GM12873 (cell line): Measurements from ENCODE around the gene ENOX1.

Experiments
- TF ChIP-seq, protein P1 (sequence below): IDR thresholded peaks from 2 replicates; pipeline ENCODE4 v1.5.1; 2012; ENCODE audit warnings: low read depth, mild to moderate bottlenecking, moderate library complexity, low read length, control low read depth; ENCODE audit not compliant: insufficient read depth; ENCODE audit errors: missing control alignments

Gene ENOX1

DNA sequence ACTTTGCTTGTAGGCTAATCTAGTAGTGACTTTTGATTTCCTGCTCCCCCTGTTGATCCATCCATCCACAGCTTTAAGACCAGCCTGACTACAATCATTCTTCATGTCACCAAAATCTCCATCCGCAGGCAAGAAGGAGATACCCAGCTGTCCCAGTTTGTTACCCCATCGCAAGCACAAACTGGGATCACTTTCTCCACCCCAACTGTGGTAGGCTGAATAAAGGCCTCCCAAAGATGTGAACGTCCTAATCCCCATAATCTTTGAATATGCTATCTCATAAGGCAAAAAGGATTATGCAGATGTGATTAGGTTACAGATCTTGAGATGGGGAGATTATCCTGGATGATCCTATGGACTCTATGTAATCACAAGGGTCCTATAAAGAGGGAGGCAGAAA is 202.0 kb downstream of the ENOX1 start:
- TF ChIP-seq, protein P1, sequence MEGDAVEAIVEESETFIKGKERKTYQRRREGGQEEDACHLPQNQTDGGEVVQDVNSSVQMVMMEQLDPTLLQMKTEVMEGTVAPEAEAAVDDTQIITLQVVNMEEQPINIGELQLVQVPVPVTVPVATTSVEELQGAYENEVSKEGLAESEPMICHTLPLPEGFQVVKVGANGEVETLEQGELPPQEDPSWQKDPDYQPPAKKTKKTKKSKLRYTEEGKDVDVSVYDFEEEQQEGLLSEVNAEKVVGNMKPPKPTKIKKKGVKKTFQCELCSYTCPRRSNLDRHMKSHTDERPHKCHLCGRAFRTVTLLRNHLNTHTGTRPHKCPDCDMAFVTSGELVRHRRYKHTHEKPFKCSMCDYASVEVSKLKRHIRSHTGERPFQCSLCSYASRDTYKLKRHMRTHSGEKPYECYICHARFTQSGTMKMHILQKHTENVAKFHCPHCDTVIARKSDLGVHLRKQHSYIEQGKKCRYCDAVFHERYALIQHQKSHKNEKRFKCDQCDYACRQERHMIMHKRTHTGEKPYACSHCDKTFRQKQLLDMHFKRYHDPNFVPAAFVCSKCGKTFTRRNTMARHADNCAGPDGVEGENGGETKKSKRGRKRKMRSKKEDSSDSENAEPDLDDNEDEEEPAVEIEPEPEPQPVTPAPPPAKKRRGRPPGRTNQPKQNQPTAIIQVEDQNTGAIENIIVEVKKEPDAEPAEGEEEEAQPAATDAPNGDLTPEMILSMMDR, result no peak

DNA sequence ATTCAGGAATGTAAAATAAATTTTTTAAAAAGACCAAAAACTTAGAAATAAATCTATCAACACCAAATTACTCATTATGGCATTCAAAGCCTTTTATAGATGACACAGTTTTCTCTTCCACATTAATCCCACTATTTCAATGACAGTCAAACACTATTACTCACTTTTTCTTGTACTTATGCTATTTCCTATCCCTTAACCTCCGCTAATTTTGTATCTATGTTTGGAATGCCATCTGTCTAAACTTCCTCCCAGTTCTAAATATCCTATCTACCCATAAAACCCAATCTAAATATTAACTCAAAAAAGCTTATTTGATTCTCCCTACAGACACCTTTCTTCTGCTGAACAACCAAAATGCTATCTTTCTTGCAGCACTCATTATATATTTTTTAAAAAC is 203.5 kb downstream of the ENOX1 start:
- TF ChIP-seq, protein P1, result no peak

DNA sequence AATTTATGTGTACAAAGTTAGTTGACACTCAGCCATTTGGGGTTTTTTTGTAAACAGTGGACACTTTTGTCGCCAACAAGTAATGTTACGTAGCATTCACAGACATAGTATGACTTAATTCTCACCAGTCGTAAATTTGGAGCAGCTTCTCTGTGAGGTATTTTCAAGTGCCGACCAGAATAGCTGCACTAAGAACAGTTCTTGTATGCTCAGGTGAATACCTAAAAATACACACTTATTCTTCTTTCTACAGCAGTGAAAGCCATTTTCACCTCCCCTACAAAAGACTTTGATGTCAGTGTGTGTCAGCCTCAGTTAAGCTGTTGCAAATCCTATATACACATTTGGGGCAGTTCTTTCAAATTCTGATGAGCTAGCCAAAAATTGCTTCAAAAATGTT is 206.5 kb downstream of the ENOX1 start:
- TF ChIP-seq, protein P1, result no peak

DNA sequence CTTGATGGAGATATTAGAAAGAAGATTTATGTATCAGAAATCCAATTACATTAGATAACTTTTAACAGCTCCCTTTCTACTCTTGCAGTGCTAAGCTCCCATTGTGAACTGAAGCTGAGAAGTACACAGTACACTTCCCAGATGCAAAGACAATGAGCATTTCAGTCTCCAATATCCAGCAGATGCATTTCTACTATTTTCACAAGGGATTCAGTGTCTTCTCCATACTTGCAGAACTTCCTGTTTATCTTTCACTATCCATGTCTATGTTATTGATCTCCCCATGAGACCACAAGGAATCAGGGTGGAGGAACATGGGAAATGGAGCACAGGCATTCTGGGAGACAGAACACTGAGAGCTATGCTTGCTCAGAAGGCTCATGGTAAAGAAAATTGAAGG is 207.5 kb downstream of the ENOX1 start:
- TF ChIP-seq, protein P1, result no peak

DNA sequence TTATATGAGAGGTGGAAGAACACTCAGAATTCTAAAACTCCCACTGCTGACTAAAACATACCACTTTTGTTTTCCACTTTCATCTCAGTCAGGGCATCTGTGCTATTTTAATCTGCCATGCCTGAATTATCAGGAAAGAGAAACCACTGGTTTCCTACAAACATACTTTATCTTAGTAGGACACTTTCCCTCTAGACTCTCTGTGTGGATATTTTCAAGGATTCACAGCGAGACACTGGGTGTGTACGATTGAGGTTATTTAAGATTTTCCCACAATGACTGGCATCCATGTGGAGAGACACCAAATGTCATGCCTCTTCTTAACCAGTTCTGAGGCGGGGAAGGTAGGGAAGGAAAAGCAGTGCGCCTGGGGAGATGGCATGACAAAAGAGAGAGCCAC is 212.2 kb downstream of the ENOX1 start:
- TF ChIP-seq, protein P1, result no peak

DNA sequence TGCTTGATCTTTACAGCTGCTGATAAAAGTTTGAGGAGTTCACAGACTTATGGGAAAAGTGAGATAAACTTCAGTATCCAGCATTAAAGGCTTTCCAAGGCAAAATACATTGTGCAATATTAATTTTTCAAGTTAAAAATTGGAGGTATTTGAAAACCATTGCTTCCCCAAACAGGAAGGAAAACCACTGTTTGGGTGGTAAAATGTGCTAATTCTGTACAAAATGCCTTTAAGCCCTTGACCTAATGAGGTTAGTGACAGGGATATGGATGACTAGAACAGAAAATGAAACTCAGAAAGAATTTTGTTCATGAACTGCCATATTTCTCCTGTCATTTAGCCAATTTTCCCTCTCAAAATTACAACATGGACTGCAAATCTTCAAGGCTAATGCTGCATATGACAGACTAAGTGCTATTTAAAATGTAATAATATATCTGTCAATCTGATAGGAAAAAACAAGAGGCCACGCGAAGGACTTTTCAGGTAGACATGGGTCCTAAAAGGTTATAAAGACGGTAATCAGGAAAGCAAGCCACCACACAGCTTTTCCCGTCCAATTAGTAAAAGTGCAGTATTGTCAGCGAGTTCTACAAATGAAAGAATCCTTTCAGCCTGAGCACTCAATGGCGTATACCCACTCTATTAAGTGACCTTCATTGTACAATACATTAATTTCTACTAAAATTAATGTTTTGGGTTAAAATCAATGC is 212.8 kb downstream of the ENOX1 start:
- TF ChIP-seq, protein P1, result no peak

DNA sequence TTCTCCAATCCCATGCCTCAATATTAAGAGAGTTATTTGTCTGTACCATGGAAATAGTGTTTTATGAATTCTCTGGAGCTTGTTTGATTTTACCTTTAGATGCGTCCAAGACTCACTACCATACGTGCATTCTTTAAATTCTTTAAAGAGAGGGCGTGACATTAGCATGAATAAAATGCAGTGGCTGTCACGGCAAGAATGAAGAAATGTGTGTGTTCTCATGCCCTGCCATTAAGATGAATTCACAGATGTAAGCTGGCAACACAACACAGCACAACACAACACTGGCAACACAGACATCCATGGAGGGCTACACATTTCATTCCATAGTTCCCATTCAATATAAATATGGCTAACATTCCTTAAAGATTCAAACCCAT is 213.4 kb downstream of the ENOX1 start:
- TF ChIP-seq, protein P1, result no peak
